ENCODE measurements around the gene CDC14B.

Gene CDC14B

GRCh38 chr9:96486386-96487028 is 133.1 kb downstream of the CDC14B start:
- TF ChIP-seq CTCF (IDR thresholded peaks at IDR 0.05; ENCODE audit: insufficient read depth, low read length, poor library complexity, severe bottlenecking), result no peak
- DNase-seq (ENCODE audit: extremely low read depth, insufficient read length), result no peak
- Histone ChIP-seq H3K4me3 (replicated peaks; ENCODE audit: low read depth, low read length) (no peak overlapping the region), H3K36me3 (ENCODE audit: control insufficient read depth, insufficient read depth, low read length) (no peaks in the 10 kb centered on the region; the same call in 1 of the 2 replicates), H3K27me3 (replicated peaks; ENCODE audit: control insufficient read depth, insufficient read depth, low read length) (no peaks in the 10 kb centered on the region)

GRCh38 chr9:96485280-96485679 is 134.4 kb downstream of the CDC14B start:
- no peak for TF ChIP-seq CTCF (IDR thresholded peaks at IDR 0.05; ENCODE audit: insufficient read depth, low read length, poor library complexity, severe bottlenecking)
- no peaks in the 10 kb centered on the region for H3K27me3 ChIP-seq (replicated peaks; ENCODE audit: control insufficient read depth, insufficient read depth, low read length)
- no peak for DNase-seq (ENCODE audit: extremely low read depth, insufficient read length)
- no peak overlapping the region for H3K4me3 ChIP-seq (replicated peaks; ENCODE audit: low read depth, low read length)
- H3K36me3 ChIP-seq (ENCODE audit: control insufficient read depth, insufficient read depth, low read length), result no peaks in the 10 kb centered on the region

GRCh38 chr9:96484521-96484931 is 135.1 kb downstream of the CDC14B start:
- no peak overlapping the region for H3K4me3 ChIP-seq (replicated peaks; ENCODE audit: low read depth, low read length)
- no peak for TF ChIP-seq CTCF (IDR thresholded peaks at IDR 0.05; ENCODE audit: insufficient read depth, low read length, poor library complexity, severe bottlenecking)
- no peaks in the 10 kb centered on the region for H3K36me3 ChIP-seq (ENCODE audit: control insufficient read depth, insufficient read depth, low read length)
- DNase-seq (ENCODE audit: extremely low read depth, insufficient read length), result peak; percentile 61
- H3K27me3 ChIP-seq (replicated peaks; ENCODE audit: control insufficient read depth, insufficient read depth, low read length), result no peaks in the 10 kb centered on the region

GRCh38 chr9:96483733-96484390 is 135.8 kb downstream of the CDC14B start:
- H3K36me3 ChIP-seq (ENCODE audit: control insufficient read depth, insufficient read depth, low read length), result no peaks in the 10 kb centered on the region
- DNase-seq (ENCODE audit: extremely low read depth, insufficient read length), result no peak
- H3K4me3 ChIP-seq (replicated peaks; ENCODE audit: low read depth, low read length), result no peak overlapping the region
- H3K27me3 ChIP-seq (replicated peaks; ENCODE audit: control insufficient read depth, insufficient read depth, low read length), result no peaks in the 10 kb centered on the region
- TF ChIP-seq CTCF (IDR thresholded peaks at IDR 0.05; ENCODE audit: insufficient read depth, low read length, poor library complexity, severe bottlenecking), result no peak

GRCh38 chr9:96483197-96483596 is 136.4 kb downstream of the CDC14B start:
- no peak for DNase-seq (ENCODE audit: extremely low read depth, insufficient read length)
- Histone ChIP-seq H3K36me3 (ENCODE audit: control insufficient read depth, insufficient read depth, low read length) (no peaks in the 10 kb centered on the region), H3K4me3 (replicated peaks; ENCODE audit: low read depth, low read length) (no peak overlapping the region), H3K27me3 (replicated peaks; ENCODE audit: control insufficient read depth, insufficient read depth, low read length) (no peaks in the 10 kb centered on the region)
- no peak for TF ChIP-seq CTCF (IDR thresholded peaks at IDR 0.05; ENCODE audit: insufficient read depth, low read length, poor library complexity, severe bottlenecking)
